ENCODE data around the gene SERGEF. TPM values are rescaled to one million over a fixed set of nuclear protein-coding genes. Genes with fewer than 3 reads are reported as not detected.

SERGEF gene
- total and polyA plus RNA-seq, 2 donors from 2014 or later = 33.2 to 63.0 TPM

- DNase-seq (no peak), FAIRE-seq (no peak)
- no peaks in the 10 kb centered on the region for H3K27me3 ChIP-seq (ENCODE audit: control insufficient read depth, insufficient read depth, low read length)
- intact Hi-C loops (cut with DNase I) = no loop called here
- no peak overlapping the region for H3K4me3 ChIP-seq (ENCODE audit: low read length in 3 of 3)
- H3K9ac ChIP-seq (ENCODE audit: low read length in 3 of 3) = no peak overlapping the region
- no peaks in the 10 kb centered on the region for H3K4me1 ChIP-seq (ENCODE audit: control insufficient read depth in 2 of 3, insufficient read depth in 2 of 3, low read depth in 1 of 3, low read length in 3 of 3)
- no peak for TF ChIP-seq CTCF (IDR thresholded peaks at IDR 0.05; ENCODE audit: borderline replicate concordance, extremely low read depth, insufficient read depth)
- no peak overlapping the region for H3K27ac ChIP-seq (ENCODE audit: low read depth in 2 of 2, low read length in 2 of 2)
- no peaks in the 10 kb centered on the region for H3K36me3 ChIP-seq (ENCODE audit: control insufficient read depth in 2 of 3, insufficient read depth in 3 of 3, low read length in 3 of 3)
- no peaks in the 10 kb centered on the region for H3K9me3 ChIP-seq (ENCODE audit: control insufficient read depth in 2 of 3, insufficient read depth in 1 of 3, low read length in 3 of 3)
Observed at GRCh38 chr11:18054511-18055103, 41.8 kb upstream of the SERGEF start.

GRCh38 chr11:18050848-18051247, 38.0 kb upstream of the SERGEF start:
- Histone ChIP-seq H3K9me3 (ENCODE audit: control insufficient read depth in 2 of 3, insufficient read depth in 1 of 3, low read length in 3 of 3) (peaks cover 0 to 4% (median 0%) of the 10 kb centered on the region in 3 donors), H3K27ac (ENCODE audit: low read depth in 2 of 2, low read length in 2 of 2) (no peak overlapping the region), H3K27me3 (ENCODE audit: control insufficient read depth, insufficient read depth, low read length) (no peaks in the 10 kb centered on the region), H3K4me3 (ENCODE audit: low read length in 3 of 3) (no peak overlapping the region), H3K9ac (ENCODE audit: low read length in 3 of 3) (no peak overlapping the region), H3K4me1 (ENCODE audit: control insufficient read depth in 2 of 3, insufficient read depth in 2 of 3, low read depth in 1 of 3, low read length in 3 of 3) (no peaks in the 10 kb centered on the region), H3K36me3 (ENCODE audit: control insufficient read depth in 2 of 3, insufficient read depth in 3 of 3, low read length in 3 of 3) (no peaks in the 10 kb centered on the region)
- intact Hi-C loops (cut with DNase I) = no loop called here
- DNase-seq (no peak), FAIRE-seq (no peak)
- no peak for TF ChIP-seq CTCF (IDR thresholded peaks at IDR 0.05; ENCODE audit: borderline replicate concordance, extremely low read depth, insufficient read depth)

GRCh38 chr11:18046116-18046777, 33.4 kb upstream of the SERGEF start, which contains the start of gene TPH1:
TSS of gene TPH1 (minus strand) at chr11:18046269. CDS start at chr11:18040762, 5,507 bp downstream.
- intact Hi-C loops (cut with DNase I) = no loop called here
- Histone ChIP-seq H3K27me3 (ENCODE audit: control insufficient read depth, insufficient read depth, low read length) (no peaks in the 10 kb centered on the region), H3K4me3 (ENCODE audit: low read length in 3 of 3) (peak within 1 kb of the TSS in 2 of 3 donors; percentile 32 to 36), H3K9ac (ENCODE audit: low read length in 3 of 3) (no peak within 1 kb of the TSS), H3K27ac (ENCODE audit: low read depth in 2 of 2, low read length in 2 of 2) (no peak within 1 kb of the TSS), H3K36me3 (ENCODE audit: control insufficient read depth in 2 of 3, insufficient read depth in 3 of 3, low read length in 3 of 3) (no peaks in the 10 kb centered on the region), H3K4me1 (ENCODE audit: control insufficient read depth in 2 of 3, insufficient read depth in 2 of 3, low read depth in 1 of 3, low read length in 3 of 3) (no peaks in the 10 kb centered on the region), H3K9me3 (ENCODE audit: control insufficient read depth in 2 of 3, insufficient read depth in 1 of 3, low read length in 3 of 3) (peaks cover 0 to 4% (median 0%) of the 10 kb centered on the region in 3 donors)
- no peak for TF ChIP-seq CTCF (IDR thresholded peaks at IDR 0.05; ENCODE audit: borderline replicate concordance, extremely low read depth, insufficient read depth)
- DNase-seq (peak; percentile 40 to 73 (median 56)), FAIRE-seq (no peak)

All from kidney (tissue), 14 donors.